Measurements from ENCODE around the gene TBC1D21.

The TBC1D21 gene

GRCh38 chr15:73910522-73911303 is 37.3 kb downstream of the TBC1D21 start:
- DNase-seq, result no peak

GRCh38 chr15:73912030-73912596 is 38.7 kb downstream of the TBC1D21 start:
- no peak for DNase-seq

GRCh38 chr15:73914145-73914544 is 40.8 kb downstream of the TBC1D21 start:
- DNase-seq, result no peak

- no peak for DNase-seq
These were observed 41.7 kb downstream of the TBC1D21 start for GRCh38 chr15:73915082-73915481.

GRCh38 chr15:73918784-73919183 is 45.4 kb downstream of the TBC1D21 start:
- DNase-seq, result no peak

- no peak for DNase-seq
These were observed 46.3 kb downstream of the TBC1D21 start for GRCh38 chr15:73919706-73920105.

- no peak for DNase-seq
These were observed 48.0 kb downstream of the TBC1D21 start for GRCh38 chr15:73921254-73921925.

- peak; percentile 93 for DNase-seq
These were observed 49.1 kb downstream of the TBC1D21 start for GRCh38 chr15:73922186-73923151.

GRCh38 chr15:73923156-73923487 is 49.8 kb downstream of the TBC1D21 start:
- no peak for DNase-seq

GRCh38 chr15:73923488-73924164 is 50.3 kb downstream of the TBC1D21 start:
- DNase-seq, result no peak

- peak; percentile 91 for DNase-seq
These were observed 51.0 kb downstream of the TBC1D21 start for GRCh38 chr15:73924171-73924921.

GRCh38 chr15:73925848-73926218 is 52.5 kb downstream of the TBC1D21 start:
- no peak for DNase-seq

- peak; percentile 94 for DNase-seq
These were observed 53.0 kb downstream of the TBC1D21 start, which contains the start of gene LOXL1 for GRCh38 chr15:73926219-73927002. Gene LOXL1, plus strand, starts transcription at chr15:73926462. Its CDS starts 322 bp downstream, at chr15:73926784.

GRCh38 chr15:73927003-73927475 is 53.7 kb downstream of the TBC1D21 start:
- no peak for DNase-seq

GRCh38 chr15:73927476-73928240 is 54.3 kb downstream of the TBC1D21 start:
- DNase-seq, result peak; percentile 61

- no peak for DNase-seq
These were observed 54.8 kb downstream of the TBC1D21 start for GRCh38 chr15:73928241-73928579.

GRCh38 chr15:73928971-73929627 is 55.7 kb downstream of the TBC1D21 start:
- DNase-seq, result peak; percentile 53

GRCh38 chr15:73930371-73930770 is 57.0 kb downstream of the TBC1D21 start:
- DNase-seq, result peak; percentile 93

- peak; percentile 66 for DNase-seq
These were observed 57.5 kb downstream of the TBC1D21 start for GRCh38 chr15:73930790-73931281.
